Activated CD8-positive, alpha-beta T cell treated with anti-CD3 and anti-CD28 coated beads, Interleukin-2, amount 10 ng/mL, durations not matched to agents 7 days and 5 days (primary cell): Measurements from ENCODE around the gene DAPK3. TPM values are rescaled to one million over a fixed set of nuclear protein-coding genes. Genes with fewer than 3 reads are reported as not detected.
"Not testable (repeated sequence)": the region's sequence is repeated elsewhere in the genome, so short reads cannot be mapped to it uniquely, and the experiment has no call there.

ENCODE experiments used
- ATAC-seq: fragments of 150-1000 bp; cut with Tn5 transposase; one replicate; pipeline ENCODE4 v1.10.0; 2021; ENCODE audit warnings: moderate library complexity
- CTCF ChIA-PET: fragments of 350-600 bp; sonication (Branson Sonifier 250); formaldehyde crosslinking; loops from one replicate; lab custom pipeline; 2021; ENCODE audit warnings: antibody characterized with exemption; lab: Charles Lee
- POLR2A ChIA-PET: fragments of 350-600 bp; sonication (Branson Sonifier 250); formaldehyde crosslinking; loops from one replicate; lab custom pipeline; 2021; ENCODE audit warnings: antibody characterized with exemption; lab: Charles Lee
- DNase-seq: peaks from one replicate; pipeline ENCODE4 v3.0.0-alpha.2; 2020
- H3K27ac Mint-ChIP-seq: one replicate; pipeline ENCODE4 v1.8.0; 2021; ENCODE audit warnings: mild to moderate bottlenecking, mixed read lengths
- H3K27me3 Mint-ChIP-seq: one replicate; pipeline ENCODE4 v1.8.0; 2021; ENCODE audit warnings: low read depth, mixed read lengths
- H3K36me3 Mint-ChIP-seq: one replicate; pipeline ENCODE4 v1.8.0; 2021; ENCODE audit warnings: low read depth, mixed read lengths
- H3K4me1 Mint-ChIP-seq: one replicate; pipeline ENCODE4 v1.8.0; 2021; ENCODE audit warnings: low read depth, mixed read lengths
- H3K4me3 Mint-ChIP-seq: one replicate; pipeline ENCODE4 v1.8.0; 2021; ENCODE audit warnings: mild to moderate bottlenecking, mixed read lengths
- H3K9me3 Mint-ChIP-seq: one replicate; pipeline ENCODE4 v1.8.0; 2022; ENCODE audit warnings: mixed read lengths; ENCODE audit not compliant: insufficient read depth
- total RNA-seq, 2 experiments: library from RNA; stranded (reverse); gene quantifications; one replicate each; pipeline ENCODE4 v1.2.3, GENCODE V29; 2021

The DAPK3 gene
- total RNA-seq, 2 experiments from 2014 or later = 43.0 to 44.9 TPM

DNA sequence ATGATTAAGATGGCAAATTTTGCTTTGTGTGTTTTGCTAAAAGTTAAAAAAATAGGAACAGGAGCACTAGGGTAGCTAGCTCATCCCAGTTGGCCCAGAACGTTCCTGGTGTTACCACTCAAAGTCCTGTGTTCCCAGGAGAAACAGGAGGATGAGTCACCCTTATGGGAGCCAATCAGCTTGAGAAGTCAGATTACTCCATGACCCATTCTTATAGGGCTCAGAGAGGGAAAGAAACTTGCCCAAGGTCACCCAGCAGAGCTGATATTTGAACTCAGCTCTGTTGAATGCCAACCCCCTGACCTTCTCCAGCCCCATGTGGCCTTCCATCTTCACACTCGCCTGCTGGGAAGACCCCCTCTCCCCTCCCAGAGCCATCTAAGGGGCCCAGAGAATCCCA is 25.1 kb downstream of the DAPK3 start:
- CTCF ChIA-PET = no interaction called here
- Mint-ChIP-seq H3K4me1 (peaks cover 17% of the 10 kb centered on the region), H3K27ac (no peak overlapping the region), H3K4me3 (no peak overlapping the region), H3K36me3 (no peaks in the 10 kb centered on the region), H3K9me3 (no peaks in the 10 kb centered on the region), H3K27me3 (no peaks in the 10 kb centered on the region)
- ATAC-seq (no peak), DNase-seq (no peak)
- POLR2A ChIA-PET = interaction anchor here (0.6 kb wide), 1 partner anchor 50 kb away, joined by 3 read pairs; no protein-coding TSS in a partner anchor

- DNase-seq = peak; percentile 33
- ChIA-PET CTCF (no interaction called here), POLR2A (no interaction called here)
- H3K36me3 Mint-ChIP-seq = no peaks in the 10 kb centered on the region
- H3K27me3 Mint-ChIP-seq = no peaks in the 10 kb centered on the region
- peak overlapping the region; percentile 65 for H3K27ac Mint-ChIP-seq
- H3K4me3 Mint-ChIP-seq = no peak overlapping the region
- H3K9me3 Mint-ChIP-seq = no peaks in the 10 kb centered on the region
- ATAC-seq = peak; percentile 53
- peaks cover 13% of the 10 kb centered on the region for H3K4me1 Mint-ChIP-seq
Measured at GRCh38 chr19:3944018-3944721, 26.7 kb downstream of the DAPK3 start.

- ChIA-PET CTCF (no interaction called here), POLR2A (no interaction called here)
- Mint-ChIP-seq H3K36me3 (no peaks in the 10 kb centered on the region), H3K4me3 (no peak overlapping the region), H3K4me1 (peaks cover 13% of the 10 kb centered on the region), H3K27me3 (no peaks in the 10 kb centered on the region), H3K9me3 (no peaks in the 10 kb centered on the region), H3K27ac (no peak overlapping the region)
- DNase-seq (no peak), ATAC-seq (no peak)
Measured at GRCh38 chr19:3942790-3943409, 28.0 kb downstream of the DAPK3 start.

DNA sequence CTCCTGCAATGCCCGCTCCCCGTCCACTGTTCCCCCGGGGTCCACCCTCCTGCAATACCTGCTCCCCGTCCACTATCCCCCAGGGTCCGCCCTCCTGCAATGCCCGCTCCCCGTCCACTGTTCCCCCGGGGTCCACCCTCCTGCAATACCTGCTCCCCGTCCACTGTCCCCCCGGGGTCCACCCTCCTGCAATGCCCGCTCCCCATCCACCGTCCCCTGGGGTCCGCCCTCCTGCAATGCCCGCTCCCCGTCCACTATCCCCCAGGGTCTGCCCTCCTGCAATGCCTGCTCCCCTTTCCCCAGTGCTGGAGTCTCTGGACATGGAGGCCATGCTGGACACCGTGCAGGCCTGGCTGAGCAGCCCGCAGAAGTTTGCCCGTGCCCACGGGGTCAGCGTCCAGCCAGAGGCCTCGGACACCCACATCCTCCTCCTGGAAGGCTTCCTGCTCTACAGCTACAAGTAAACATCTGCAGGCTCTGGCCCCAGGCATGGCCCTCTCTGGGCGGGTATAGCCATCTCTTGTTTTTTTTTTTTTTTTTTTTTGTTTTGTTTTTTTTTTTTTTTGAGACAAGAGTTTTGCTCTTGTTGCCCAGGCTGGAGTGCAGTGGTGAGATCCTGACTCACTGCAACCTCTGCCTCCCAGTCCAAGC is 32.5 kb downstream of the DAPK3 start:
- POLR2A ChIA-PET, DNase-seq, ATAC-seq, H3K27ac Mint-ChIP-seq, CTCF ChIA-PET, H3K36me3 Mint-ChIP-seq, H3K4me3 Mint-ChIP-seq, H3K4me1 Mint-ChIP-seq, H3K27me3 Mint-ChIP-seq, H3K9me3 Mint-ChIP-seq: not testable (repeated sequence)

GRCh38 chr19:3936506-3937442 is 34.1 kb downstream of the DAPK3 start:
- ATAC-seq (no peak), DNase-seq (no peak)
- no peaks in the 10 kb centered on the region for H3K4me1 Mint-ChIP-seq
- no peaks in the 10 kb centered on the region for H3K36me3 Mint-ChIP-seq
- peaks cover 10% of the 10 kb centered on the region for H3K27me3 Mint-ChIP-seq
- no peak overlapping the region for H3K4me3 Mint-ChIP-seq
- POLR2A ChIA-PET = no interaction called here
- H3K9me3 Mint-ChIP-seq = no peaks in the 10 kb centered on the region
- CTCF ChIA-PET = no interaction called here
- H3K27ac Mint-ChIP-seq = no peak overlapping the region

GRCh38 chr19:3932931-3933810 is 37.7 kb downstream of the DAPK3 start, which contains the start of gene NMRK2:
Gene NMRK2 (plus strand): TSS chr19:3933069. CDS start chr19:3933672, 603 bp downstream.
- Mint-ChIP-seq H3K4me1 (no peaks in the 10 kb centered on the region), H3K27ac (no peak within 1 kb of the TSS), H3K36me3 (no peaks in the 10 kb centered on the region), H3K9me3 (no peaks in the 10 kb centered on the region), H3K27me3 (peaks cover 14% of the 10 kb centered on the region), H3K4me3 (no peak within 1 kb of the TSS)
- CTCF ChIA-PET = no interaction called here
- POLR2A ChIA-PET = no interaction called here
- DNase-seq (no peak), ATAC-seq (no peak)

DNA sequence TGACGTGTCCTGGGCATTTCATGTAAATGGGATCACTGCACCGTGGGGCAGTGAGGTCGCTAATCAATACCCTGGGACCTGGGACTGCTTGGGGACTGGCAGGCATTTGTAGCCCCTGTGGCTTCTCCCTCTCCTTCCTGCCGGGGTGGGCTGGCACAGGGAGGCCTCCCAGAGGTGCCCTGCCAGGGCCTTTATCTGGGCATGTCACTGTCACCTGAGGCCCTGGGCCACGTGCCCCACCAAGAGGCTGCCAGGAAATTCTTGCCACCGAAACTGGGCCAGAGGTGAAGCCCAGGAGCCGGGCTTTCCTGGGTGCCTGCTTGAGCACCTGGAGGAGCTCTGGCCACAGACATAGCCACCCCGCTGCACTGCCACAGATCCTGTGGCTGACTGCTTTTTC is 39.9 kb downstream of the DAPK3 start:
- no peaks in the 10 kb centered on the region for H3K36me3 Mint-ChIP-seq
- H3K4me3 Mint-ChIP-seq = no peak overlapping the region
- DNase-seq = no peak
- no peak for ATAC-seq
- H3K27me3 Mint-ChIP-seq = peaks cover 14% of the 10 kb centered on the region
- H3K27ac Mint-ChIP-seq = no peak overlapping the region
- no peaks in the 10 kb centered on the region for H3K9me3 Mint-ChIP-seq
- CTCF ChIA-PET = no interaction called here
- POLR2A ChIA-PET = no interaction called here
- H3K4me1 Mint-ChIP-seq = no peaks in the 10 kb centered on the region

DNA sequence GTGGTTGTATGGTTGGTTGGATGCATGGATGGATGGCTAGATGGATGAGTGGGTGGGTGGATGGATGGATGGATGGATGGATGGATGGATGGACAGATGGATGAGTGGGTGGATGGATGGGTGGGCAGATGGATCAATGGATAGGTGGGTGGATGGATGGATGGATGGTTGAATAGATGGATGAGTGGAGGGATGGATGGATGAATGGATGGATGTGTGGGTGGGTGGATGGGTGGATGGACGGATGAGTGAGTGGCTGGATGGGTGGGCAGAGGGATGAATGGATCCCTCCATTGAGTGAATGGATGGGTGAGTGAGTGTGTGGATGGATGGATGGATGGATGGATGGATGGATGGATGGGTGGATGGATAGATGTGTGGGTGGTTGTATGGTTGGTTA is 47.0 kb downstream of the DAPK3 start:
- CTCF ChIA-PET = no interaction called here
- Mint-ChIP-seq H3K4me3 (no peak overlapping the region), H3K27me3 (no peaks in the 10 kb centered on the region), H3K4me1 (no peaks in the 10 kb centered on the region), H3K27ac (no peak overlapping the region), H3K36me3 (no peaks in the 10 kb centered on the region), H3K9me3 (no peaks in the 10 kb centered on the region)
- ATAC-seq = no peak
- DNase-seq = no peak
- POLR2A ChIA-PET = no interaction called here

- ChIA-PET POLR2A (no interaction called here), CTCF (no interaction called here)
- no peak for ATAC-seq
- no peak for DNase-seq
- H3K27ac Mint-ChIP-seq = no peak overlapping the region
- no peaks in the 10 kb centered on the region for H3K9me3 Mint-ChIP-seq
- H3K36me3 Mint-ChIP-seq = no peaks in the 10 kb centered on the region
- no peaks in the 10 kb centered on the region for H3K4me1 Mint-ChIP-seq
- no peak overlapping the region for H3K4me3 Mint-ChIP-seq
- no peaks in the 10 kb centered on the region for H3K27me3 Mint-ChIP-seq
Measured at GRCh38 chr19:3923096-3923758, 47.7 kb downstream of the DAPK3 start.

GRCh38 chr19:3919793-3920192 is 51.1 kb downstream of the DAPK3 start:
- ATAC-seq = no peak
- Mint-ChIP-seq H3K9me3 (no peaks in the 10 kb centered on the region), H3K4me3 (no peak overlapping the region), H3K36me3 (no peaks in the 10 kb centered on the region), H3K4me1 (no peaks in the 10 kb centered on the region), H3K27ac (no peak overlapping the region), H3K27me3 (no peaks in the 10 kb centered on the region)
- no peak for DNase-seq
- ChIA-PET POLR2A (no interaction called here), CTCF (no interaction called here)
